ENCODE results near the gene TGFB1I1.

Gene TGFB1I1

DNA sequence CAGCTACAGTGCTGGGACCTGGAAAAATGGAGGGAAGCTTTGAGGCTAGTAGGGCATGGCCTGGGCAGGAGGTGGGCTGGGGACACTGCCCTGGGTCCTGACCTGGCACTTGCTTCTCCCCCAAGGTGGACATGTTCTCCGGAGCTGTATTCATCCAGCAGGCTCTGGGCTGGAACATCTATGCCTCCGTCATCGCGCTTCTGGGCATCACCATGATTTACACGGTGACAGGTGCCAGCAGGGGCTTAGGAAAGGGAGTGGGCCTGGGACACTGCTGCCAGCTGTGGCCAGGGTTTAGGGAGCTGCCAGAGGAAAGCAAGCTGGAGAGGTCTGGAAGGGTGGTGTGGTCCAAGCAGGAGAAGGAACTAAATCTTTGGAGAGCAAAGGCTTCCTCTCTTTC, 14.1 kb downstream of the TGFB1I1 start:
- Histone ChIP-seq H3K4me3 (IDR thresholded peaks at IDR 0.05; ENCODE audit: insufficient read depth, low read depth, low read length) (no peak overlapping the region), H3K9ac (no peak overlapping the region), H3K27me3 (ENCODE audit: insufficient read depth, low read depth) (no peaks in the 10 kb centered on the region), H3K79me2 (ENCODE audit: insufficient read depth, low read depth) (no peaks in the 10 kb centered on the region), H4K20me1 (ENCODE audit: insufficient read depth) (no peaks in the 10 kb centered on the region), H2AFZ (ENCODE audit: low read depth) (no peak overlapping the region), H3K4me1 (ENCODE audit: low read depth, poor library complexity, severe bottlenecking) (no peaks in the 10 kb centered on the region), H3K4me2 (no peak overlapping the region), H3K27ac (no peak overlapping the region), H3K36me3 (ENCODE audit: insufficient read depth) (no peaks in the 10 kb centered on the region)
- TF ChIP-seq, protein P1, sequence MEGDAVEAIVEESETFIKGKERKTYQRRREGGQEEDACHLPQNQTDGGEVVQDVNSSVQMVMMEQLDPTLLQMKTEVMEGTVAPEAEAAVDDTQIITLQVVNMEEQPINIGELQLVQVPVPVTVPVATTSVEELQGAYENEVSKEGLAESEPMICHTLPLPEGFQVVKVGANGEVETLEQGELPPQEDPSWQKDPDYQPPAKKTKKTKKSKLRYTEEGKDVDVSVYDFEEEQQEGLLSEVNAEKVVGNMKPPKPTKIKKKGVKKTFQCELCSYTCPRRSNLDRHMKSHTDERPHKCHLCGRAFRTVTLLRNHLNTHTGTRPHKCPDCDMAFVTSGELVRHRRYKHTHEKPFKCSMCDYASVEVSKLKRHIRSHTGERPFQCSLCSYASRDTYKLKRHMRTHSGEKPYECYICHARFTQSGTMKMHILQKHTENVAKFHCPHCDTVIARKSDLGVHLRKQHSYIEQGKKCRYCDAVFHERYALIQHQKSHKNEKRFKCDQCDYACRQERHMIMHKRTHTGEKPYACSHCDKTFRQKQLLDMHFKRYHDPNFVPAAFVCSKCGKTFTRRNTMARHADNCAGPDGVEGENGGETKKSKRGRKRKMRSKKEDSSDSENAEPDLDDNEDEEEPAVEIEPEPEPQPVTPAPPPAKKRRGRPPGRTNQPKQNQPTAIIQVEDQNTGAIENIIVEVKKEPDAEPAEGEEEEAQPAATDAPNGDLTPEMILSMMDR (conservative IDR thresholded peaks at IDR 0.05; ENCODE audit: low read depth, low read length), result no peak

DNA sequence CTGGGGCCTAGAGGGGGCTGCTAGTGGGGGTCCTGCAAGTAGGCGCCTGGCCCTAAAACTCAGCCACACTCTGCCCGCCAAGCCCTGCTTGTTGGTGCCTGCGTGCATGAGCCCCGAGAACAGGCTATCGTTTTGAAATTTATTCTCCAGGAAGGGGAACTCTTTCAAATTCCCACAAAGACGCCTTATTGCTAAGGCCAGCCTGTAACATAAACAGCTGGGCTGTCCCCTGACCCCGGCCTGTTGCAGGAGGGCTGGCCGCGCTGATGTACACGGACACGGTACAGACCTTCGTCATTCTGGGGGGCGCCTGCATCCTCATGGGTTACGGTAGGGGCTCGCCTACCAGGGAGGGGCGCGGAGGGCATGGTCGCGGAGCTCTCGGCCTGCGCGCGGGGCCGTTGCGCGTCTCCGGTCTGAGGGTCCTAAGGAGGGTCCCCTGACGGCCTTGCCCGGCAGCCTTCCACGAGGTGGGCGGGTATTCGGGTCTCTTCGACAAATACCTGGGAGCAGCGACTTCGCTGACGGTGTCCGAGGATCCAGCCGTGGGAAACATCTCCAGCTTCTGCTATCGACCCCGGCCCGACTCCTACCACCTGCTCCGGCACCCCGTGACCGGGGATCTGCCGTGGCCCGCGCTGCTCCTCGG, 15.2 kb downstream of the TGFB1I1 start:
- Histone ChIP-seq H3K27ac (no peak overlapping the region), H3K4me1 (ENCODE audit: low read depth, poor library complexity, severe bottlenecking) (no peaks in the 10 kb centered on the region), H2AFZ (ENCODE audit: low read depth) (peak overlapping the region; percentile 93), H3K36me3 (ENCODE audit: insufficient read depth) (no peaks in the 10 kb centered on the region), H3K79me2 (ENCODE audit: insufficient read depth, low read depth) (no peaks in the 10 kb centered on the region), H3K27me3 (ENCODE audit: insufficient read depth, low read depth) (no peaks in the 10 kb centered on the region), H4K20me1 (ENCODE audit: insufficient read depth) (no peaks in the 10 kb centered on the region), H3K4me2 (peak overlapping the region; percentile 58), H3K9ac (peak overlapping the region; percentile 10; the same call in 1 of the 2 replicates), H3K4me3 (IDR thresholded peaks at IDR 0.05; ENCODE audit: insufficient read depth, low read depth, low read length) (peak overlapping the region; percentile 53)
- TF ChIP-seq, protein P1 (conservative IDR thresholded peaks at IDR 0.05; ENCODE audit: low read depth, low read length), result no peak

DNA sequence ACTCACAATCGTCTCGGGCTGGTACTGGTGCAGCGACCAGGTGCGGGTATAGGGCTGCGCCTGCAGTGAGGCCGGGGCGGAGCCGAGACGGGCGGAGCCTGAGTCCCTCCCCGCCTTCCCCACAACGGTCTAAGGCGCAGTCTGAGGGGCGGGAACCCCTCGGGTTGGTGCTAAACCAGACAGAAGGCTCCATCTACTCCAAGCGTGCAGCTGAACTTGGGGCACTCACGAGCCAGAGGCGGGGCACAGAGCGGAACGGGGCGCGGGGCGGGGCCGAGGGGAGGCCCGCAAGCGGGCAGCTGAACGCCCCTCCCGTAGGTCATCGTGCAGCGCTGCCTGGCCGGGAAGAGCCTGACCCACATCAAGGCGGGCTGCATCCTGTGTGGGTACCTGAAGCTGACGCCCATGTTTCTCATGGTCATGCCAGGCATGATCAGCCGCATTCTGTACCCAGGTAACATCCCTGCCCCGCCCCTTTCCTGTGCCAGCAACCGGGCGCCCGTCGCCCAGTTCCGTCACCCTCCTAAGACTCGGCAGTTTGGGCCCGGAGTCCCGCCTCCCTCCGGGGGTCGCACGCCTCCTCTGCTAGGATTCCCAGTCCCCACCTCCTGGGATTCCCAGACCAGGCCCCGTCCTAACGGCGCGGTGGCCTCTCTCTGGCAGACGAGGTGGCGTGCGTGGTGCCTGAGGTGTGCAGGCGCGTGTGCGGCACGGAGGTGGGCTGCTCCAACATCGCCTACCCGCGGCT, 15.9 kb downstream of the TGFB1I1 start:
- Histone ChIP-seq H3K9ac (peak overlapping the region; percentile 10; the same call in 1 of the 2 replicates), H3K4me3 (IDR thresholded peaks at IDR 0.05; ENCODE audit: insufficient read depth, low read depth, low read length) (peak overlapping the region; percentile 53)

DNA sequence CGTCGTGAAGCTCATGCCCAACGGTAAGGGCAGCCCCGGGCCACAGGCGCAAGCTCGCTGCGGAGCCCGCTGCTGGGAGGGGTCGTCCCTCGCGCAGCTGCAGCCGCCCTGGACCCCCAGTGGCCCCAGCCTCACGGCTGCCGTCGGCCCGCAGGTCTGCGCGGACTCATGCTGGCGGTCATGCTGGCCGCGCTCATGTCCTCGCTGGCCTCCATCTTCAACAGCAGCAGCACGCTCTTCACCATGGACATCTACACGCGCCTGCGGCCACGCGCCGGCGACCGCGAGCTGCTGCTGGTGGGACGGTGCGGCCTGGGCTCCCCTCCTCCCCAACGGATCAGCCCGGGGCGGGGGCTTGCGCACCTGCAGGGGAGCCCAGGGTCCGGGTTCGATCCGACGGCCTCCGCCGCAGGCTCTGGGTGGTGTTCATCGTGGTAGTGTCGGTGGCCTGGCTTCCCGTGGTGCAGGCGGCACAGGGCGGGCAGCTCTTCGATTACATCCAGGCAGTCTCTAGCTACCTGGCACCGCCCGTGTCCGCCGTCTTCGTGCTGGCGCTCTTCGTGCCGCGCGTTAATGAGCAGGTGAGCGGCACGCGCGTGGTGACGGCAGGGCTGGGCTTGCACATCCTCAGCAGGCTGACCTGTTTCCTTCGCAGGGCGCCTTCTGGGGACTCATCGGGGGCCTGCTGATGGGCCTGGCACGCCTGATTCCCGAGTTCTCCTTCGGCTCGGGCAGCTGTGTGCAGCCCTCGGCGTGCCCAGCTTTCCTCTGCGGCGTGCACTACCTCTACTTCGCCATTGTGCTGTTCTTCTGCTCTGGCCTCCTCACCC, 16.7 kb downstream of the TGFB1I1 start:
- Histone ChIP-seq H3K4me1 (ENCODE audit: low read depth, poor library complexity, severe bottlenecking) (no peaks in the 10 kb centered on the region), H3K9ac (no peak overlapping the region), H3K79me2 (ENCODE audit: insufficient read depth, low read depth) (no peaks in the 10 kb centered on the region), H3K4me3 (IDR thresholded peaks at IDR 0.05; ENCODE audit: insufficient read depth, low read depth, low read length) (no peak overlapping the region), H3K27me3 (ENCODE audit: insufficient read depth, low read depth) (no peaks in the 10 kb centered on the region), H3K4me2 (peak overlapping the region; percentile 58; the same call in 1 of the 2 replicates), H3K27ac (no peak overlapping the region), H4K20me1 (ENCODE audit: insufficient read depth) (no peaks in the 10 kb centered on the region), H2AFZ (ENCODE audit: low read depth) (no peak overlapping the region), H3K36me3 (ENCODE audit: insufficient read depth) (no peaks in the 10 kb centered on the region)
- TF ChIP-seq, protein P1 (conservative IDR thresholded peaks at IDR 0.05; ENCODE audit: low read depth, low read length), result no peak

More for the DNA sequence above, 15.9 kb downstream of the TGFB1I1 start:
- TF ChIP-seq, protein P1 (conservative IDR thresholded peaks at IDR 0.05; ENCODE audit: low read depth, low read length), result no peak
- Histone ChIP-seq H2AFZ (ENCODE audit: low read depth) (peak overlapping the region; percentile 93), H3K79me2 (ENCODE audit: insufficient read depth, low read depth) (no peaks in the 10 kb centered on the region), H3K4me1 (ENCODE audit: low read depth, poor library complexity, severe bottlenecking) (no peaks in the 10 kb centered on the region), H3K4me2 (peak overlapping the region; percentile 58), H3K27me3 (ENCODE audit: insufficient read depth, low read depth) (no peaks in the 10 kb centered on the region), H3K36me3 (ENCODE audit: insufficient read depth) (no peaks in the 10 kb centered on the region), H4K20me1 (ENCODE audit: insufficient read depth) (no peaks in the 10 kb centered on the region), H3K27ac (no peak overlapping the region)
